Epithelial cell of esophagus (primary cell): ENCODE data around the gene KRT16.
"Not testable (repeated sequence)": the region's sequence is repeated elsewhere in the genome, so short reads cannot be mapped to it uniquely, and the experiment has no call there.

Source experiments
- DNase-seq: peaks from one replicate; pipeline ENCODE4 v3.0.0; 2010; ENCODE audit warnings: low read depth
- H3K4me3 ChIP-seq: 2 replicates; pipeline ENCODE4 v1.5.1; 2011; ENCODE audit warnings: mild to moderate bottlenecking, low read length, control low read depth
- TF ChIP-seq, protein P1 (sequence below): IDR thresholded peaks from 2 replicates; pipeline ENCODE4 v1.5.1; 2011; ENCODE audit warnings: low read depth, mild to moderate bottlenecking, low read length, control low read depth, inconsistent platforms; ENCODE audit not compliant: insufficient read depth; ENCODE audit errors: missing control alignments

The KRT16 gene

DNA sequence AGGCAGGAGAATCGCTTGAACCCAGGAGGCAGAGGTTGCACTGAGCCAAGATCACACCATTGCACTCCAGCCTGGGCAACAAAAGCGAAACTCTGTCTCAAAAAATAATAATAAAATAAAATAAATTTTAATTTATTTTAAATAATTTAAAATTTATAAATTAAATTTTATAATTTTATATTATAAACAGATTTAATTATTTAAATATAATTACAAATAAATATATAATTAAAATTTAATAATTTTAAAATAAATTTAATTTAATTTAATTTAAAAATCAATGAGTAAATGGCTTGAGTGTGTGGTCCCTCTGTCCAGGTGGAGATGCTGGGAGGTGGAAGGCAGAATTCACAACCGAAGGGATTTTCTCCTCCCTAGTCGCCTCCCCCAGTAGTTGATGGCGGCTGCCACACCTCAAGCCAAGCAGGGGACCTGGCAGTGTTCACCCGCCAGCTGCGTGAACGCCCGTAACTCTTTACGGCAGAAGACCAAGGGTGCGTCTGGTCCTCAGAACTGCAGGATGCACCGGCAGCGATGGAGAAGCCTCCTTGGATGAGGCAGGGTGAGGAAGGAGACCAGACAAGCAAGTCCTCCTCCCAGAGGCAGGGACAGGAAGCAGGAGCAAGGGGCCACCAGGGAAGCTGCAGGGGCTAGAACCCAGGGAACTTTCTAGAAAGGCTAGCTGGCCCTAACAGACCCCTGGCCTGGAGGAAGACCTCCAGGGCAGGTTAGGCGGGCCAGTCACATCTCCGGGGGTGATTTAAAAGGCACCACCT is 34.7 kb upstream of the KRT16 start:
- no peak overlapping the region for H3K4me3 ChIP-seq
- DNase-seq: no peak
- TF ChIP-seq, protein P1, sequence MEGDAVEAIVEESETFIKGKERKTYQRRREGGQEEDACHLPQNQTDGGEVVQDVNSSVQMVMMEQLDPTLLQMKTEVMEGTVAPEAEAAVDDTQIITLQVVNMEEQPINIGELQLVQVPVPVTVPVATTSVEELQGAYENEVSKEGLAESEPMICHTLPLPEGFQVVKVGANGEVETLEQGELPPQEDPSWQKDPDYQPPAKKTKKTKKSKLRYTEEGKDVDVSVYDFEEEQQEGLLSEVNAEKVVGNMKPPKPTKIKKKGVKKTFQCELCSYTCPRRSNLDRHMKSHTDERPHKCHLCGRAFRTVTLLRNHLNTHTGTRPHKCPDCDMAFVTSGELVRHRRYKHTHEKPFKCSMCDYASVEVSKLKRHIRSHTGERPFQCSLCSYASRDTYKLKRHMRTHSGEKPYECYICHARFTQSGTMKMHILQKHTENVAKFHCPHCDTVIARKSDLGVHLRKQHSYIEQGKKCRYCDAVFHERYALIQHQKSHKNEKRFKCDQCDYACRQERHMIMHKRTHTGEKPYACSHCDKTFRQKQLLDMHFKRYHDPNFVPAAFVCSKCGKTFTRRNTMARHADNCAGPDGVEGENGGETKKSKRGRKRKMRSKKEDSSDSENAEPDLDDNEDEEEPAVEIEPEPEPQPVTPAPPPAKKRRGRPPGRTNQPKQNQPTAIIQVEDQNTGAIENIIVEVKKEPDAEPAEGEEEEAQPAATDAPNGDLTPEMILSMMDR: no peak

DNA sequence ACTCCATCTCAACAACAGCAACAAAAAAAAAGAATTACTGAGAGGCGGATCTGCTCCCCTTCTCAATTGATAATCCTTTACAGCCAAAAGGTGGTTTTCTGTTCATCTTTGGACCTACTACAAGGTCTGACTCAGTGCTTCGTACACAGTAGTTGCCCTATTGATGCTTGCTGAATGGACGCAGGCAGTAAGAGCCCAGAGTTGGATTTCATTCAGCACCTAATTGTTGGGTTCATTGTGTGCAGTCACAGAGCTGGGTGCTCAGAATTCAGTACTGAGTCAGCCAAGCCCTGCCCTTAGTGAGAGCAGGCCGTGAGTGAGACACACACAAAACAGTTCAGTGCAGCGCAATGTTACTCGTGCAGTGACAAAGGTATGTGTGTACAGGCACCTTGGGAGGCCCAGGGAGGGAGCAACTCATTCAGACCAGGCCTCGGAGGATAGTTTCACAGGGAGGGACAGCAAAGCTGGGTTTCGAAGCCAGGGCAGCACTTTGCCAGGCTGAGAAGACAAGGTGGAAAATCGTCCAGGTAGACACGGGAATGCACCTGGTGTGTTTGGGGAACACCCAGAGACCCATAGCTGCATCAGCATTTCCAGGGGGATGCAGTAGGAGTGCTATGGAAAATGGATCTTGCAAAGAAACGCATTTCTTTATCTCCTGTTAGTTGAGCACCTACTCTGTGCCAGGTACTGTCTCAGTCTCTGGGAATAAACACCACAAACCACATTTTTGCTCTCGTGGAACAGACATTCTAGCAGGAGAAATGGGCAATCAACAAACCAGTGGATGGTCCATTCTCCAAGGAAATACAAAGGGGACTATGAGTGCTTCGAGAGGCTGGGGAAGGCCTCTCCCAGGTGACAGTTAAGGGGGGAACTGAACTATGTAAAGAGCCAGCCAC is 29.9 kb upstream of the KRT16 start:
- DNase-seq: peak; percentile 95
- TF ChIP-seq, protein P1: no peak
- no peak overlapping the region for H3K4me3 ChIP-seq

DNA sequence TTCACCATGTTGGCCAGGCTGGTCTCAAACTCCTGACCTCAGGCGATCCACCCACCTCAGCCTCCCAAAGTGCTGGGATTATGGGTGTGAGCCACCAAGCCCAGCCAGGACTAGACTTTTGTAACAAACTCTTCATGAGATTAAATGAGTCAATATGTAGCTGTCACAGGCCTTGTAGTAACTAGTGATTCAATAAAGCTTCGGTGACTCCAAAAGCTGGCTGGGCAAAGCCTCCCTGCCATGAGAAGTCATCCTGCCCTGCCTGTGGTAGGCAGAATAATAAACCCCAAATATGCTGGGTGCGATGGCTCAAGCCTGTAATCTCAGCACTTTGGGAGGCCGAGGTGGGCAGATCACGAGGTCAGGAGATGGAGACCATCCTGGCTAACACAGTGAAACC is 28.0 kb upstream of the KRT16 start:
- not testable (repeated sequence) for H3K4me3 ChIP-seq
- DNase-seq: peak; percentile 79

DNA sequence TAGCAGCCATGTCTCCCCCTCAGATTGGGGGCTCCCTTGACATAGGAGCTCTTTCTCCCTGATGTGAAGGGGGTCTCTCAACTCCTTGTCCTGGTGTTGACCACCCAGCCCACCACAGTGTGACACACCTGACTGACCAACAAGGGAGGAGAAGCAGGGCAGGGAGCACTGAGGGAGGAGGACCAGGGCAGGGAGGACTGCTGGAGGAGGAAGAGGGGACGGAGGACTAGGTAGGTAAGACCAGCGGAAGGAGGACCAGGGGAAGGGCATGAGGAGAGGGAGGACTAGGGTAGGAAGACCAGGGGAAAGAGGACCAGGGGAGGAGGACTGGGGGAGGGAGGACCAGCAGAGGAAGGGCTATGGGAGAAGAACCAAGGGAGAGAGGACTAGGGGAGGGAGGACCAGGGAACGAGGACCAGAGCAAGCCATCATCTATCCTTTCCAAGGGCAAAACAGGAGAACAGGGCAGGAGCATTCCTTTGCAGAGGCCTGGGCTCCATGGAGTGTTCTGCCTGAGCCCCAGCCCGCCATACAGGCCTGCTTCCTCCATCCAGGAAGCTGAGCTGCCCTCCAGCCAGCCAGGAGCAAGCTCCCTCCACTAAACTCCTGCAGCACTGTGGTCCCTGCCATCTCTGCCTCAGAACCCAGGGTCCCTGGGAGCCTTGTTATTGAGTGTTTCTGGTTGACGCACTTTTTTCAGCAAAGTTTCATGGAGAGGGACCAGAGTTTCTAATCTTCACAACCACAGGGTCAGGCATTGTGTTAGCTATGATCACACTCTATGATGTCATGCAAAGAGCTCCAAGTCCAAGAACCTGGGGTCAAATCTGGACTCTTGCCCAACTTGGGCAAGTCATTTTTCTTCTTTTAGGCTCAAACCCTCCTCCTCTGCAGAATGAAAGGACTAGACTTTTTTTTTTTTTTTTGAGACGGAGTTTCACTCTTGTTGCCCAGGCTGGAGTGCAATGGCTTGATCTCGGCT is 27.2 kb upstream of the KRT16 start:
- TF ChIP-seq, protein P1: no peak

DNA sequence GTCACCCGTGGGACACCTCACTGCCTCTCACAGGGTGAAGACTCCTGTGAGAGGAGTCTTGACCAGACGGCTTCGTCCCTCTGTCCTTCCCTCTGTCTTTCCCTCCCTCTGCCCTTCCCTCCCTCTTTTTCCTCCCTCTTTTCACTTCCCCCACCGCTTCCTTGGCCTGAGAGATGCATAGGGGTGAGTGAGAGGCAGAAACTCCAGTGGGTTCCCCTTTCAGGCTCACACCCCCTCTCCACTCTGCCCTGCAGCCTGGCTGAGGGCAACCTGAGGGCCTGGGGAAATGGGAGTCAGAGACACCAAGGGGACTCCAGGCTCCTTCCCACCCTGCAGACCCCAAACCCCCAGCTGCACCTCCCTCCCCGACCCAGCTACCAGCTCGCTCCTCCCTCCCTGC is 26.4 kb upstream of the KRT16 start:
- DNase-seq: no peak
- no peak overlapping the region for H3K4me3 ChIP-seq
- TF ChIP-seq, protein P1: no peak

More for the DNA sequence above, 27.2 kb upstream of the KRT16 start:
- no peak overlapping the region for H3K4me3 ChIP-seq
- DNase-seq: no peak

DNA sequence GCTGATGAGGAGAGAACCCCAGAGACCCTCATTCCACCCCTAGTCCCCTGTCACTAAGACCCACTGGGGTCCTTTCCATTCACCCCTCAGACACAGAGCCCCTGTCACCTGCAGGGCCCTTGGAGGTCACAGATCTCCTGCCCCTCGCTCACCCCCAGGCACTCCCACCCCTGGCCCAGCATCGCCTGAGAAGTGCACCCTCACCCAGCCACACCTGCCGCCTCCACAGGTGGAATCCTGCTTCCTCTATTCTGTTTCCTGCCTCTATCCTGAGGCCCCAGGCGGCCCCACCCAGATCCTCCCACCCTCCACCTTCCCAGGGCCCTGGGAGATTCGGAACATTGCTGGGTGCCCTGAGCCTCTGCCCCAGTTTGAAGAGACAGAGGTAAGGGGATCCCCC is 25.6 kb upstream of the KRT16 start:
- no peak overlapping the region for H3K4me3 ChIP-seq
- TF ChIP-seq, protein P1: no peak
- no peak for DNase-seq
